GM12878 (cell line): ENCODE data around the gene GLT8D2.

Experiments used
- CEBPB ChIP-seq, 2 experiments: fragments of 150-350 bp in 1 of 2; IDR thresholded peaks; 2 replicates each; pipeline ENCODE4 v1.6.1; 2012 to 2014; ENCODE audit warnings: low read depth in 2 of 2, low read length in 2 of 2, borderline replicate concordance in 1 of 2, inconsistent platforms in 1 of 2
- POLR2A ChIP-seq: IDR thresholded peaks from 2 replicates; pipeline ENCODE4 v1.6.1; 2011; ENCODE audit warnings: low read depth, mild to moderate bottlenecking, low read length
- POLR2AphosphoS2 ChIP-seq: IDR thresholded peaks from 2 replicates; pipeline ENCODE4 v1.6.1; 2011; ENCODE audit warnings: low read depth, mild to moderate bottlenecking, low read length, improper control_type of control experiment, moderate library complexity
- POLR2AphosphoS5 ChIP-seq: IDR thresholded peaks from 2 replicates; pipeline ENCODE4 v1.6.1; 2011; ENCODE audit warnings: mild to moderate bottlenecking, low read length, inconsistent platforms
- RAD21 ChIP-seq: IDR thresholded peaks from 2 replicates; pipeline ENCODE4 v1.6.1; 2011; ENCODE audit warnings: mild to moderate bottlenecking, low read depth, low read length, moderate library complexity; ENCODE audit not compliant: insufficient read depth
- SIN3A ChIP-seq: IDR thresholded peaks from 2 replicates; pipeline ENCODE4 v1.6.1; 2012; ENCODE audit warnings: low read depth, low read length, improper control_type of control experiment
- TCF12 ChIP-seq: IDR thresholded peaks from 2 replicates; pipeline ENCODE4 v1.6.1; 2011; ENCODE audit warnings: low read depth, mild to moderate bottlenecking, low read length
- TF ChIP-seq, protein P1 (sequence below): fragments of 450-650 bp; IDR thresholded peaks from 2 replicates; pipeline ENCODE4 v1.6.1; 2017; ENCODE audit warnings: mild to moderate bottlenecking

DNA sequence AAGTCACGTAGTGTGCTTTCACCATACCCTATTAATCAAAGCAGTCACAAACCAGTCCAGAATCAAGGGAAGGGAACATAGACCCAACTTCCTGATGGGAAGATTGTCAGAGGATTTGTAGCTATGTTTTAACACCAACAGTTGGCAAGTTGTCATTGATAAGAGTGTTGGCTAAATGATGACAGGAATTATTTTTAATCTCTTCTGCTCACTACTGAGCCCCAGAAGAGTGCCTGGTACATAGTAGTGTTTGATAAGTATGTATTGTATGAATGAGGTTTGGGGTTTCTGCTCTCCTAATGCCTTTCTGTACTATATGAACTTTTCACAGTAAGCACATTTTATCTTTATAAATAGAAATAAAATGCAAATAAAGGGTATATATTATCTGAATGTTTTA is 29.0 kb upstream of the GLT8D2 start:
- TF ChIP-seq RAD21 (no peak), POLR2A (no peak), TCF12 (no peak), POLR2AphosphoS2 (no peak), SIN3A (no peak), CEBPB (IDR thresholded peaks at IDR 0.05; ENCODE audit: borderline replicate concordance in 1 of 2, low read depth in 2 of 2, low read length in 2 of 2) (no peak), POLR2AphosphoS5 (no peak)
- TF ChIP-seq, protein P1, sequence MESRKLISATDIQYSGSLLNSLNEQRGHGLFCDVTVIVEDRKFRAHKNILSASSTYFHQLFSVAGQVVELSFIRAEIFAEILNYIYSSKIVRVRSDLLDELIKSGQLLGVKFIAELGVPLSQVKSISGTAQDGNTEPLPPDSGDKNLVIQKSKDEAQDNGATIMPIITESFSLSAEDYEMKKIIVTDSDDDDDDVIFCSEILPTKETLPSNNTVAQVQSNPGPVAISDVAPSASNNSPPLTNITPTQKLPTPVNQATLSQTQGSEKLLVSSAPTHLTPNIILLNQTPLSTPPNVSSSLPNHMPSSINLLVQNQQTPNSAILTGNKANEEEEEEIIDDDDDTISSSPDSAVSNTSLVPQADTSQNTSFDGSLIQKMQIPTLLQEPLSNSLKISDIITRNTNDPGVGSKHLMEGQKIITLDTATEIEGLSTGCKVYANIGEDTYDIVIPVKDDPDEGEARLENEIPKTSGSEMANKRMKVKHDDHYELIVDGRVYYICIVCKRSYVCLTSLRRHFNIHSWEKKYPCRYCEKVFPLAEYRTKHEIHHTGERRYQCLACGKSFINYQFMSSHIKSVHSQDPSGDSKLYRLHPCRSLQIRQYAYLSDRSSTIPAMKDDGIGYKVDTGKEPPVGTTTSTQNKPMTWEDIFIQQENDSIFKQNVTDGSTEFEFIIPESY: no peak
